ENCODE measurements around the gene CNOT4.

DNA sequence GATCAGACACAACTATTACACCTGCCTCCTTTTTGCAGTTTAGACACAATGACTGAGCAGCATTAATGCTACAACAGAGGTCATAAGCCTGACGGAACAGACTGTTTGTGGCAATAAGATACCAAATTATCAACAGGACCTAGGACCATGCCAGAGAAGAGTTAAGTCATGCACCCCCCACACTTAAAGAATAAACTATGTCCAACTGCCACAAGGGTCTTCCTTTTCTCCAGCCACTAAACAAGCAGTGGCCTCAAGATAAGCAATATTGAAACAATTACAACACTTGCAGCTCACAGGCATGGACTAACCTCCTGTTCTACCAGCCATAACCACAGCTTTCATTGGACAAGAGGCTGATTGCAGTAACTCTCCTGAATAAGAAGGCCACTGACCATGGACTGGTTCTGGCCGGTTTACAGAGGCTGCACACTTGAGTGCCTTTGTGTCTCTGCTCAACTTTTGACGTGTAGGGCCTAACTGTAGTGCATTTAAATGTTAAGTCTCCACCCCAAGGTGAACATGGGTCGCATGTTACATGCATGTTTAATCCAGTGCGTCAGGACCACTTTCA lies 171.8 kb downstream of the CNOT4 start:
- TF ChIP-seq POLR2A (IDR thresholded peaks at IDR 0.05), result no peak
- TF ChIP-seq, protein P1, sequence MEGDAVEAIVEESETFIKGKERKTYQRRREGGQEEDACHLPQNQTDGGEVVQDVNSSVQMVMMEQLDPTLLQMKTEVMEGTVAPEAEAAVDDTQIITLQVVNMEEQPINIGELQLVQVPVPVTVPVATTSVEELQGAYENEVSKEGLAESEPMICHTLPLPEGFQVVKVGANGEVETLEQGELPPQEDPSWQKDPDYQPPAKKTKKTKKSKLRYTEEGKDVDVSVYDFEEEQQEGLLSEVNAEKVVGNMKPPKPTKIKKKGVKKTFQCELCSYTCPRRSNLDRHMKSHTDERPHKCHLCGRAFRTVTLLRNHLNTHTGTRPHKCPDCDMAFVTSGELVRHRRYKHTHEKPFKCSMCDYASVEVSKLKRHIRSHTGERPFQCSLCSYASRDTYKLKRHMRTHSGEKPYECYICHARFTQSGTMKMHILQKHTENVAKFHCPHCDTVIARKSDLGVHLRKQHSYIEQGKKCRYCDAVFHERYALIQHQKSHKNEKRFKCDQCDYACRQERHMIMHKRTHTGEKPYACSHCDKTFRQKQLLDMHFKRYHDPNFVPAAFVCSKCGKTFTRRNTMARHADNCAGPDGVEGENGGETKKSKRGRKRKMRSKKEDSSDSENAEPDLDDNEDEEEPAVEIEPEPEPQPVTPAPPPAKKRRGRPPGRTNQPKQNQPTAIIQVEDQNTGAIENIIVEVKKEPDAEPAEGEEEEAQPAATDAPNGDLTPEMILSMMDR (IDR thresholded peaks at IDR 0.05), result no peak
